ENCODE data around the gene CEACAM7.

CEACAM7 gene

DNA sequence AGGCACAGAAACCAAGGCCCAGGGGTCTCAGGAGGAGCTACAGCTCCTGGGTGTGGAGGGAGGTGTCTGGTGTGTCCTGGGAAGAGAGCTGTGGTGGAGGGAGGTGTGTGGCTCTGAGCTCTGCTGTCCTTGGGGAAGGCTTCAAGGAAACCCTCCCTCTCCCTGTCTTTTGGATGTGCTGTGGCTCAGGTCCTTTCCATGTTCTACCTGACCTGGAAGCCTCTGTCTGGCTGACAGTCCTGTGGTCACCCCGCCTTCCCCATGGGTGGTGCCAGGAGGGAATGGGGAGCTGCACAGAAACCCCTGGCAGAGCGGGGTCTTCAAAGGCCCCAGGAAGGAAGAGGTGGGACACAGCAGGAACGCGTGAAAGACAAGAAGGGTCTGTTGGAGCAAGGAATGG, 617 bp upstream of the CEACAM7 start:
- no peak for DNase-seq (ENCODE audit: low read depth in 1 of 2, low spot score in 1 of 2)
- Histone ChIP-seq H3K27me3 (ENCODE audit: insufficient read depth, poor library complexity, severe bottlenecking) (peaks cover 3% of the 10 kb centered on the region), H3K27ac (replicated peaks) (no peak overlapping the region), H3K4me3 (replicated peaks; ENCODE audit: insufficient read depth, low read length) (no peak overlapping the region)
- TF ChIP-seq, protein P1, sequence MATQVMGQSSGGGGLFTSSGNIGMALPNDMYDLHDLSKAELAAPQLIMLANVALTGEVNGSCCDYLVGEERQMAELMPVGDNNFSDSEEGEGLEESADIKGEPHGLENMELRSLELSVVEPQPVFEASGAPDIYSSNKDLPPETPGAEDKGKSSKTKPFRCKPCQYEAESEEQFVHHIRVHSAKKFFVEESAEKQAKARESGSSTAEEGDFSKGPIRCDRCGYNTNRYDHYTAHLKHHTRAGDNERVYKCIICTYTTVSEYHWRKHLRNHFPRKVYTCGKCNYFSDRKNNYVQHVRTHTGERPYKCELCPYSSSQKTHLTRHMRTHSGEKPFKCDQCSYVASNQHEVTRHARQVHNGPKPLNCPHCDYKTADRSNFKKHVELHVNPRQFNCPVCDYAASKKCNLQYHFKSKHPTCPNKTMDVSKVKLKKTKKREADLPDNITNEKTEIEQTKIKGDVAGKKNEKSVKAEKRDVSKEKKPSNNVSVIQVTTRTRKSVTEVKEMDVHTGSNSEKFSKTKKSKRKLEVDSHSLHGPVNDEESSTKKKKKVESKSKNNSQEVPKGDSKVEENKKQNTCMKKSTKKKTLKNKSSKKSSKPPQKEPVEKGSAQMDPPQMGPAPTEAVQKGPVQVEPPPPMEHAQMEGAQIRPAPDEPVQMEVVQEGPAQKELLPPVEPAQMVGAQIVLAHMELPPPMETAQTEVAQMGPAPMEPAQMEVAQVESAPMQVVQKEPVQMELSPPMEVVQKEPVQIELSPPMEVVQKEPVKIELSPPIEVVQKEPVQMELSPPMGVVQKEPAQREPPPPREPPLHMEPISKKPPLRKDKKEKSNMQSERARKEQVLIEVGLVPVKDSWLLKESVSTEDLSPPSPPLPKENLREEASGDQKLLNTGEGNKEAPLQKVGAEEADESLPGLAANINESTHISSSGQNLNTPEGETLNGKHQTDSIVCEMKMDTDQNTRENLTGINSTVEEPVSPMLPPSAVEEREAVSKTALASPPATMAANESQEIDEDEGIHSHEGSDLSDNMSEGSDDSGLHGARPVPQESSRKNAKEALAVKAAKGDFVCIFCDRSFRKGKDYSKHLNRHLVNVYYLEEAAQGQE (IDR thresholded peaks at IDR 0.05; ENCODE audit: insufficient replicate concordance, low read depth), result no peak
- TF ChIP-seq, protein P2, sequence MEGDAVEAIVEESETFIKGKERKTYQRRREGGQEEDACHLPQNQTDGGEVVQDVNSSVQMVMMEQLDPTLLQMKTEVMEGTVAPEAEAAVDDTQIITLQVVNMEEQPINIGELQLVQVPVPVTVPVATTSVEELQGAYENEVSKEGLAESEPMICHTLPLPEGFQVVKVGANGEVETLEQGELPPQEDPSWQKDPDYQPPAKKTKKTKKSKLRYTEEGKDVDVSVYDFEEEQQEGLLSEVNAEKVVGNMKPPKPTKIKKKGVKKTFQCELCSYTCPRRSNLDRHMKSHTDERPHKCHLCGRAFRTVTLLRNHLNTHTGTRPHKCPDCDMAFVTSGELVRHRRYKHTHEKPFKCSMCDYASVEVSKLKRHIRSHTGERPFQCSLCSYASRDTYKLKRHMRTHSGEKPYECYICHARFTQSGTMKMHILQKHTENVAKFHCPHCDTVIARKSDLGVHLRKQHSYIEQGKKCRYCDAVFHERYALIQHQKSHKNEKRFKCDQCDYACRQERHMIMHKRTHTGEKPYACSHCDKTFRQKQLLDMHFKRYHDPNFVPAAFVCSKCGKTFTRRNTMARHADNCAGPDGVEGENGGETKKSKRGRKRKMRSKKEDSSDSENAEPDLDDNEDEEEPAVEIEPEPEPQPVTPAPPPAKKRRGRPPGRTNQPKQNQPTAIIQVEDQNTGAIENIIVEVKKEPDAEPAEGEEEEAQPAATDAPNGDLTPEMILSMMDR (IDR thresholded peaks at IDR 0.05; ENCODE audit: insufficient read depth, low read length), result no peak
- TF ChIP-seq SPI1 (IDR thresholded peaks at IDR 0.05; ENCODE audit: borderline replicate concordance, low read depth) (no peak), GABPA (IDR thresholded peaks at IDR 0.05; ENCODE audit: low read depth) (no peak)

DNA sequence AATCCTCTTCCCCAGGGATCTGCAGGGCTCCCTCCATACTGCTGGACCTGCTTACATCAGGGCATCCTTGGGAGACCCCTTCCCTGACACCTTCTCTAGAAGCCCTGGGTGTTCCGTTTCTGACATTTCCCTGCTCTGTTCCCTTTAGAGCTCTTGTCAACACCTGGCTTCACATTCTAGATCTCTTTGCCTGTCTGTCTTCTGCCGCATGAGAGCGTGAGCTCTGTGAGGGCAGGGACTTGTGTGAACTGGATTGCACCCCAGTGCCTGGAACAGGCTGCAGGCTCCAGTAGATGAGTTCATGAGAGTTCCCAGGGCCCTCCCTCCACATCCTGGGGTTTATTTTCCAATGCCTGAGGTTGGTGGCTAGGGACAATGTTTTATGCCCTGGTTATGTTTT, 651 bp downstream of the CEACAM7 start:
- TF ChIP-seq POLR2AphosphoS5 (IDR thresholded peaks at IDR 0.05; ENCODE audit: low read depth), result no peak
- TF ChIP-seq SPI1 (IDR thresholded peaks at IDR 0.05; ENCODE audit: borderline replicate concordance, low read depth), result no peak
- TF ChIP-seq, protein P2 (IDR thresholded peaks at IDR 0.05; ENCODE audit: insufficient read depth, low read length), result no peak
- no peak for TF ChIP-seq GABPA (IDR thresholded peaks at IDR 0.05; ENCODE audit: low read depth)
- TF ChIP-seq, protein P1 (IDR thresholded peaks at IDR 0.05; ENCODE audit: insufficient replicate concordance, low read depth), result no peak
- DNase-seq (ENCODE audit: low read depth in 1 of 2, low spot score in 1 of 2), result no peak
- Histone ChIP-seq H3K4me3 (replicated peaks; ENCODE audit: insufficient read depth, low read length) (no peak overlapping the region), H3K27me3 (ENCODE audit: insufficient read depth, poor library complexity, severe bottlenecking) (peaks cover 3% of the 10 kb centered on the region), H3K27ac (replicated peaks) (no peak overlapping the region)

DNA sequence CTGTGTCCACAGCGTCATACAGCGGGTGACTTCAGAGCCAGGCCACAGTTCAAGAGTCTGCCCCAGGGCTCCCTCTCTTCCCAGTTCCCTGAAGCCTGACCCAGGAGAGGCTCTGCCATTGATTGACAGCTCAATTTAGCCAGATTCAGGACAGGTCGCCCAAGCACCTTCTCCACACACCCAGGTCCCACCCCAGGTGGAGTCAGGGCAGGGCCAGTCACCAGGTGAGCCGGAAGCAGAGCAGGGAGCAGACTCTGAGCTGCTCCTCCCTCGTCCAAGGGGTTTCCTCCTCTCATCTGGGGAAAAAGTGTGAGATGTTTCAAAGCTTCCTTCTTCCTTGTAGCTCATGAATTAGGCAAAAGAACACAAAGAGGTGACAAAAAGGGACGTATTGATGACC, 5.6 kb downstream of the CEACAM7 start:
- no peak for TF ChIP-seq GABPA (IDR thresholded peaks at IDR 0.05; ENCODE audit: low read depth)
- TF ChIP-seq POLR2AphosphoS5 (IDR thresholded peaks at IDR 0.05; ENCODE audit: low read depth), result no peak
- TF ChIP-seq, protein P1 (IDR thresholded peaks at IDR 0.05; ENCODE audit: insufficient replicate concordance, low read depth), result no peak
- no peak for TF ChIP-seq SPI1 (IDR thresholded peaks at IDR 0.05; ENCODE audit: borderline replicate concordance, low read depth)
- TF ChIP-seq, protein P2 (IDR thresholded peaks at IDR 0.05; ENCODE audit: insufficient read depth, low read length), result no peak
- Histone ChIP-seq H3K27me3 (ENCODE audit: insufficient read depth, poor library complexity, severe bottlenecking) (peaks cover 5% of the 10 kb centered on the region), H3K27ac (replicated peaks) (no peak overlapping the region), H3K4me3 (replicated peaks; ENCODE audit: insufficient read depth, low read length) (no peak overlapping the region)
- no peak for DNase-seq (ENCODE audit: low read depth in 1 of 2, low spot score in 1 of 2)

Measured in HL-60 (cell line).